ENCODE results near the gene LMF1.

Gene LMF1

GRCh38 chr16:912684-913613, 57.8 kb downstream of the LMF1 start:
- ATAC-seq (no peak), DNase-seq (no peak)

GRCh38 chr16:912322-912683, 58.5 kb downstream of the LMF1 start:
- DNase-seq (no peak), ATAC-seq (no peak)

- ATAC-seq, result no peak
- DNase-seq, result no peak
Observed at GRCh38 chr16:911604-912321, 59.0 kb downstream of the LMF1 start.

GRCh38 chr16:911101-911500, 59.7 kb downstream of the LMF1 start:
- ATAC-seq (no peak), DNase-seq (no peak)

- no peak for DNase-seq
- ATAC-seq, result no peak
Observed at GRCh38 chr16:910181-910580, 60.6 kb downstream of the LMF1 start.

GRCh38 chr16:909281-910000, 61.3 kb downstream of the LMF1 start:
- no peak for DNase-seq
- no peak for ATAC-seq

- DNase-seq (no peak), ATAC-seq (no peak)
Observed at GRCh38 chr16:908526-909155, 62.1 kb downstream of the LMF1 start.

- DNase-seq (no peak), ATAC-seq (no peak)
Observed at GRCh38 chr16:907842-908241, 62.9 kb downstream of the LMF1 start.

GRCh38 chr16:907361-907760, 63.4 kb downstream of the LMF1 start:
- ATAC-seq (no peak), DNase-seq (no peak)

- DNase-seq (no peak), ATAC-seq (no peak)
Observed at GRCh38 chr16:906296-906695, 64.5 kb downstream of the LMF1 start.

- no peak for ATAC-seq
- DNase-seq, result no peak
Observed at GRCh38 chr16:901715-902601, 68.8 kb downstream of the LMF1 start.

GRCh38 chr16:901149-901548, 69.6 kb downstream of the LMF1 start:
- no peak for ATAC-seq

GRCh38 chr16:900211-900610, 70.6 kb downstream of the LMF1 start:
- DNase-seq (no peak), ATAC-seq (no peak)

More at GRCh38 chr16:901149-901548, 69.6 kb downstream of the LMF1 start:
- DNase-seq, result no peak

- DNase-seq (no peak), ATAC-seq (no peak)
Observed at GRCh38 chr16:899683-900060, 71.1 kb downstream of the LMF1 start.

GRCh38 chr16:898761-899682, 71.8 kb downstream of the LMF1 start:
- no peak for DNase-seq
- no peak for ATAC-seq

GRCh38 chr16:898216-898615, 72.6 kb downstream of the LMF1 start:
- no peak for ATAC-seq

GRCh38 chr16:897701-898100, 73.1 kb downstream of the LMF1 start:
- DNase-seq, result no peak
- ATAC-seq, result no peak

More at GRCh38 chr16:898216-898615, 72.6 kb downstream of the LMF1 start:
- no peak for DNase-seq

GRCh38 chr16:897200-897543, 73.6 kb downstream of the LMF1 start:
- ATAC-seq, result no peak
- DNase-seq, result no peak

- ATAC-seq, result no peak
- no peak for DNase-seq
Observed at GRCh38 chr16:896261-897199, 74.3 kb downstream of the LMF1 start.

Measured in stimulated activated naive CD8-positive, alpha-beta T cell treated with anti-CD3 and anti-CD28 coated beads, Interleukin-15, Interleukin-2, amounts not matched to agents 100 U/mL and 50 U/mL, for 24 hours (primary cell).